Activated naive CD4-positive, alpha-beta T cell treated with Interleukin-2 at 50 U/mL for 16 hours (primary cell): ENCODE results near the gene OPA3.
A peak's percentile ranks its signal among the peaks of the same experiment; 100 is the strongest.
"Not testable (repeated sequence)": the region's sequence is repeated elsewhere in the genome, so short reads cannot be mapped to it uniquely, and the experiment has no call there.

ENCODE experiments used
- DNase-seq: peaks from one replicate; pipeline ENCODE4 v3.0.0-alpha.2; 2020

OPA3 gene

DNA sequence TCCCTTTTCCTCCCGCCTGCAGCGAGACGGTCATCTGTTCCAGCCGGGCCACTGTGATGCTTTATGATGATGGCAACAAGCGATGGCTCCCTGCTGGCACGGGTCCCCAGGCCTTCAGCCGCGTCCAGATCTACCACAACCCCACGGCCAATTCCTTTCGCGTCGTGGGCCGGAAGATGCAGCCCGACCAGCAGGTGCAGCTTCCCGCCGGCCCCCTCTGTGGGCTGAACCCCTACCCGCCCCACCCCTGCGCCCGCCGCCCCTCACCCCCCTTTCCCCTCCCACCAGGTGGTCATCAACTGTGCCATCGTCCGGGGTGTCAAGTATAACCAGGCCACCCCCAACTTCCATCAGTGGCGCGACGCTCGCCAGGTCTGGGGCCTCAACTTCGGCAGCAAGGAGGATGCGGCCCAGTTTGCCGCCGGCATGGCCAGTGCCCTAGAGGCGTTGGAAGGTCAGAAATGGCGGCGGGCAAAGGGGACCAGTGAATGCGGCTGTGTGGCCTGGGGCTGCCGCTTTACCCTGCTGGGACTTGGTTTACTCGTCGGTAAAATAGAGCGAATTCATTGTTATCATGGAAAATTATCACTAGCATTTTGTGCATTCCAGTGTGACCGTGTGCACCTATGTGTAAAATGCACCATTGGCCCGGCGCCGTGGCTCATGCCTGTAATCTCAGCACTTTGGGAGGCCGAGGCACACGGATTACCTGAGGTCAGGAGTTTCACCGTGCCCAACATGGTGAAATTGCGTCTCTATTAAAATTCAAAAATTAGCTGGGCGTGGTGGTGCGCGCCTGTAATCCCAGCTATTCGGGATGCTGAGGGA is 66.7 kb downstream of the OPA3 start:
- DNase-seq: no peak

DNA sequence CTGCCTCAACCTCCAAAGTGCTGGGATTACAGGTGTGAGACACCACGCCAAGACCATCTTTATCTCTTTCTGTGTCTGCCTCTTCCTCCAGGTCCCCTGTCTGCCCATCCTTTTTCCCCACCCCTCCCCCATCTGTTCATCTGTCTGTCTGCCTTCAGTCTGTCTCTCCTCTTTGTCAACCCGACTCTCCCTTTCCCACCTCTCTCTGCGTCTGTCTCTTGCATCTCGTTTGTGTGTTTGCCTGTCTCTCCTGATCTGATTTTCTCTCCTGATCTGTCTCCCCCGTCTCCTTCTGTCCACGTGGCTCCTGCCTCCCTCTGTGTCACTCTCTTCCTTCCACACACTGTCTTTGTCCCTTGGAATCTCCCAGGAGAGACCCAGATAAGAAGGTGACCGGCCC is 67.4 kb downstream of the OPA3 start:
- DNase-seq: no peak

DNA sequence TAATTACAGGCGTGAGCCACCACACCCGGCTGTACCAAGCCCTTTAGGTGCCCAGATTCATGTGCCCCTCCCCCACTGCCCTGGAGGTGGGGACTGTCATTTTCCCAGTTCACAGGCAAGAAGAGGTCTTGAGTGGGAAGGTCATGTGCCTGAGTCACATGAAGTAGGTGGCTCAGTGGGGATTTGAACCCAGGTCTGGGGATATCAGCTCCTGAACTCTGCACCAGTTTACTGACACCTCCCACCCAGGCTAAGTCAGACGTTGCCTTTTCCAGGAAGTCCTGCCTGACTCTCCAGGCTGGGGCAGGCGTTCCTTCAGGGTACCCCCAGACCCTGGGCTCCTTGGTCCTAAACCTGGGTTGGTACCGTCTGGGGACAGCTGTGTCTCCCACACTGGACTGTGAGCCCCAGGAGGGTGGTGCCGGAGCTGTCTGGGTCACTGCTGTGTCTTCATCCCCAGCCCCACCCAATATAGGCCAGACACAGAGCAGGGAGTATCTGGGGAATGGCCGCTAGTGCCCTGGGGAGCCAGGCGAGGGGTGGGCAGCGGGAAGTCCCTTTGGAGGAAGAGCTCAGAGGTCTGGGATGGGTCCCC is 68.7 kb downstream of the OPA3 start:
- no peak for DNase-seq

DNA sequence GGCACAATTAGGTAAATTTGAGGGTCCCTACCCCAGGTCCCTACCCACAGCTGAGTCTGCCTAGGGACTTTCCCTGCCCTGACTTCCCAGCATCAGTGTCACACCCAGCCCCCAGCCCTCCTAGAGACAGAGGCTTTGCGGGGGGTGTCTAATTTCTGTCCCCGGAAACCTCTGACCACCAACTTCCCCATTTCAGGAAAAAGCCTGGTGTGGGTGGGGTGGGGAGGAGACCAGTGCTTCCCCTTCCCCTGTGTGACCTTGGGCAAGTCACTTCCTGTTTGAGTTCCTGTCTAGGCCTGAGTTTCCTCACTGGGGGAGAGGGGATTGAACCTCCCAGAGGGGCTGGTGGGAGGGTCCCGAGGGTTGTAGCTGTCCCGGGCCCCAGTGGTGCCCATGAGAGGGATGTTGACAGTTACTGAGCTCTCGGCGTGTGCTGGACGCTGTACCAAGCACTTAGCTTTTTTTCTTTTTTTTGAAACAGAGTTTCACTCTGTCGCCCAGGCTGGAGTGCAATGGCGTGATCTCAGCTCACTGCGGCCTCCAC is 69.4 kb downstream of the OPA3 start:
- DNase-seq: no peak

DNA sequence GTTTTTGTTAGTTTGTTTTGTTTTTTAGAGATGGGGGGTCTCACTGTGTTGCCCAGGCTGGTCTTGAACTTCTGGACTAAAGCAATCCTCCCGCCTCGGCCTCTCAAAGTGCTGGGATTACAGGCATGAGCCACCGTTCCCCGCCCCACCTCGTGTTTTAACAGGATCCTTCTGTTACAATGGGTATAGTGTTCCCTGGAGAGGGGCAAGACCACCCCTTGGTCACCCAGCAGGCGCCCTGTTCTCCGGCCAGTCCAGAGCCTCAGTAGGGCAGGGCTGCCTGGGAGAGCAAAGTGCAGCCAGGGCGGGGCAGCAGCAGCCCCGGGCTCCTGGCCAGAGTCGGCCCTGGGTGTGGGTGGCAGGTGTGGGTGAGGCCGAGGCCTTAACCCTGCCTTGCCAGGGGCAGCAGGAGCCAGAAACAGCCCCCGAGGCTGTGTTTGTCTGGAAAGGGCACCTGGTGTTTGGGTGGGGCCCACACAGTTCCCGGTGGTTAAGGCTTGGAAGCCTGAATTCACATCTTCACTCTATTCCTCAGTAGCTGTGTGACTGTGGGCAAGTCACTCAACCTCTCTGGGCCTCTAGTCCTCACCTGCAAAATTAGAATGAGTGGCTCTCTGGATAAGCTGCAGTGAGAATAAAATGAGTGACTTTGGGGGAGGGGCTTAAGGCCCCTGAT is 70.1 kb downstream of the OPA3 start:
- DNase-seq: no peak

DNA sequence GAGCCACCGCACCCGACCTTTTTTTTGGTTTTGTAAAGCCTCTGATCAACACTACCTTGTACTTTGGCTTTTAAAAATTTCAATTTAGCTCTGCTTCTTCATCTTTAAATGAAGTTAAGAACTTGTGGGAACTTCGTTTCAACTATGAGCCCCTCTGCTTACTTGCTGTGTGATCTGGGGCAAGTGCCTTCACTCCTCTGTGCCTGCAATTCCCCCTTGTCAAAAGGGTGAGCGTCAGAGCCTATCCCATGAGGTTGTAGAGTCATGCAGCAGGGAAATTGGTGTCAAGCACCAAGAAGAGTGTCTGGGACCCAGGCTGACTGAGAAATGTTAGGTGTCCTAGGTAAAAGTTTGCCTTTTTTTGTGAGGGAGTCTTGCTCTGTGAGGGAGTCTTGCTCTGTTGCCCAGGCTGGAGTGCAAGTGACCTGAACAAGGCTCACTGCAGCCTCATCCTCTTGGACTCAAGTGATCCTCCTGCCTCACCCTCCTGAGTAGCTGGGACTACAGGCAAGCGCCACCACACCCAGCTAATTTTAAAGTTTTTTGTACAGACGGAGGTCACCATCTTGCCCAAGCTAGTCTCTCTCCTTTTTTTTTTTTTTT is 71.6 kb downstream of the OPA3 start:
- DNase-seq: no peak

DNA sequence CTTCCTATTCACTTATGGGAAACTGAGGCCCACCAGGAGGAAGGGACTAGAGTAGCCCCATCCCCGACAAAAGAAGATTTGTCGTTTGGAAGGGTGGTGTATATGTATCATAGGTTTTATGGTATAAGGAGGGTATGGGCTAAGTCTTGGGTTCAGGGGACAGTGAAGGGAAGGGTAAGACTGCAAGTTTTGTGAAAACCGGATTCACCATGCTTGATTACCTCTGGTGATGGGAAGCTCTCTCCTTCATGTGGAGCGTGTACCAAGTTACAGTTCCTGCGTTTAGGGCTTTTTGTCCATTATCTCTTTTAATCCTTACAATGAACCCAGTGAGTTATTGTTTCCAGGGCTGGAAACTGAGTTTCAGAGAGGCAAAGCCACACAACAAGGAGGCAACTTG is 73.5 kb downstream of the OPA3 start:
- DNase-seq: no peak

DNA sequence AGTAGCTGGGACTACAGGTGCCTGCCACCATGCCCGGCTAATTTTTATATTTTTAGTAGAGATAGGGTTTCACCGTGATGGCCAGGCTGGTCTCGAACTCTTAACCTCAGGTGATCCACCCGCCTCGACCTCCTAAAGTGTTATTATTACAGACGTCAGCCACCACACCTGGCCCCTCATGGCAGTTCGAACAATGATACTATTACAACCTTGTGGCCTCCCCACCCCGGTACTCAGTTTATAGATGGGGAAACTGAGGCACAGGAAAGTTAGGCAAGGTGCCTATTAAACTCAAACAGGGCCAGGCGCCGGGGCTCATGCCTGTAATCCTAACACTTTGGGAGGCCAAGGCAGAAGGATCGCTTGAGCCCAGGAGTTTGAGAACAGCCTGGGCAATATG is 74.2 kb downstream of the OPA3 start:
- not testable (repeated sequence) for DNase-seq

DNA sequence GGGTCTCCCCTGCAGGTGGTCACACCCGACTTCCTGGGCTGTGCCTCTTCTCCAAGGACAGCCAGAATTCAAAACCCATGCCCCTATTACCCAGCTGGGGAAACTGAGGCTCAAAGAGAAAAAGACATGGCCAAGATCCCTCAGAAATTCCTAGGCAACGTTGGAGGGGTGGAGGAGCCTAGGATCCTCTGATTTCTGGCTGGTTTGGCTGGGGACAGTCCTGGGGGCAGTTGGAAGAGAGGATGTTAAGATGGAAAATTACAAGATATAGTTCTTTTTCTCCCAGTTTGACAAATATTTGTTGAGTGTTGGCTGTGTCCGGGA is 74.9 kb downstream of the OPA3 start:
- DNase-seq: no peak

DNA sequence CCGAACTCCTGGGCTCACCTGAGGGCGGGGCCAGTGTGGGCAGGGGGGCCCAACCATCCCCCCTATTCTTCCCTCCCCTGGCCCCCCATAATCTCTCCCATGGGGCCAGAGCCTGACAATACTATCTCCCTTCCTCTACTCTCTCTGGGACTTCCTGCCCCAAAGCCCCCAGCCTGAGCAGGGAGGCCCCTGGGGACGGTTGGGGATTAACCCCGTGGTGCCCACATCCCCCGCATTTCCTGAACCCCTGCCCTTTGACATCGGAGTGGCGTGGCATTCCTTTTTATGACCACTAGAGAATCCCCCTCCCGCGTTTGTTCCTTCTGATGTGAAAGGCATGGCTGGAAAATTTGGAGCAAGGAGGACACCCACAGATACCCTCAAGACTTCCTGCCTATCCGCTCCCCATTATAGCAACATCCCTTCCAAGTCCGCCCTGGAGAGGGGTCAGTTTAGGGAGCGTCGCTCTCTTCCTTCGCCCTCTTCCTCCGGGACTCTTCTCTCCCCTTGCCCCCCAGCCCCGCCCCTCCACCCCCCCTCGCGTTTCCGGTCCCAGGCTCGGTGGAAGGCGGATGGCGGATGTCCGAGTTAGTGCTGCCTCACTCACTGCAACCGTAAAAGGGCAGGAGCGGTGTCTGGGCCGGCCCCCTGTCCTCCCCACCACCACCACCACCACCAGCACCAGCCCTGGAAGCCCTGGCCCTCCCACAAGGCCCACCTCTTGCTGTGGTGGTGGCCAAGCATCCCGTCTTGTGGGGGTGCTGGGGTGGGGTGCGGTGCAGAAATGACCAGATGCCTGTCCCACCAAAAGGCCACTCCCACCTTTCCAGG is 75.5 kb downstream of the OPA3 start:
- DNase-seq: peak; percentile 31

DNA sequence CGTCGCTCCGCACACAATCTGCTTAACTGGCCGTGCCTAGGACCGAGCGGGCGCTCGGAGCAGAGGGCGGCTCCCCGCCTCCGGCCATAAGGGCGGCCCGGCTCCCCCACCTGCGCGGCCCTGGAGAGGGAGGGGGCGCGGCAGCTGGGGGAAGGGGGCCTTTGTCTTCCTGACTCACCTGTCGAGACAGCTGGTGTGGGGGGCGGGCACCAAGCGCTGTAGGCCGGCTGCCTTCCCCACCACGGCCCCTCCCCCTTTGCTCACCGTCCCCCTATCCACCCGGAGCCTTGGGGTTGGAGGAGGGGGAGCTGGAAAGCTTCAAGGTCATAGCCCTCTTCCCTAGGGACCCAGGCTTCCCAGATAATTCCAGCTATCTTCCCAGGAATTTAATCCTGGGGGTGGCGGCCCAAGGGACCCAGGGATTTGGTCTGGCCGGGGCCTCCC is 76.2 kb downstream of the OPA3 start:
- peak; percentile 51 for DNase-seq

DNA sequence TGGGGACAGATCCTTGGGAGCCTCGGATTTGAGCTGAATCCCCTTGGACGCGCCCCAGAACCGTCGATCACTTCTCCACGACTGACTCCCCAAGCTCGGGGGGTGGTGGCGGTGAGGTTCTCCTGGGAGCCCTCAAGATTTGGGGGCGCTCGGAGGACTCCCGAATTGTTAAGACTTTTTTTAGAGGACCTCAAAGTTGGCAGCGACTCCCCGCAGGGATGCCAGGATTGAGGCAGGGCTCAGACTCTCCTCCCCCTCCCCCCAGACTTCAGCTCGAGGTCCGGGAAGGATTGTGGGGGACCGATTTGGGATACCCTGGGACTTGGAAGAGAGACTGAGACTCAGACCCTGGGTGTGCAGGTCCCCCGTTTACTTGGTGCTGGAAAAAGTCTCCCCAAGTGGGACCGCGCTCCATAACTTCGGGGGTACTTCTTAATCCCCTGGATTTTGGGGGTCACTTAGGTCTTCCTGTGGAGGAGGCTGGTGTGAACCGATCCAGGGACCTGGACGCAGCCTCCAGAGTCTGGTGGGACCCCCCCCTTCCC is 76.7 kb downstream of the OPA3 start:
- no peak for DNase-seq

DNA sequence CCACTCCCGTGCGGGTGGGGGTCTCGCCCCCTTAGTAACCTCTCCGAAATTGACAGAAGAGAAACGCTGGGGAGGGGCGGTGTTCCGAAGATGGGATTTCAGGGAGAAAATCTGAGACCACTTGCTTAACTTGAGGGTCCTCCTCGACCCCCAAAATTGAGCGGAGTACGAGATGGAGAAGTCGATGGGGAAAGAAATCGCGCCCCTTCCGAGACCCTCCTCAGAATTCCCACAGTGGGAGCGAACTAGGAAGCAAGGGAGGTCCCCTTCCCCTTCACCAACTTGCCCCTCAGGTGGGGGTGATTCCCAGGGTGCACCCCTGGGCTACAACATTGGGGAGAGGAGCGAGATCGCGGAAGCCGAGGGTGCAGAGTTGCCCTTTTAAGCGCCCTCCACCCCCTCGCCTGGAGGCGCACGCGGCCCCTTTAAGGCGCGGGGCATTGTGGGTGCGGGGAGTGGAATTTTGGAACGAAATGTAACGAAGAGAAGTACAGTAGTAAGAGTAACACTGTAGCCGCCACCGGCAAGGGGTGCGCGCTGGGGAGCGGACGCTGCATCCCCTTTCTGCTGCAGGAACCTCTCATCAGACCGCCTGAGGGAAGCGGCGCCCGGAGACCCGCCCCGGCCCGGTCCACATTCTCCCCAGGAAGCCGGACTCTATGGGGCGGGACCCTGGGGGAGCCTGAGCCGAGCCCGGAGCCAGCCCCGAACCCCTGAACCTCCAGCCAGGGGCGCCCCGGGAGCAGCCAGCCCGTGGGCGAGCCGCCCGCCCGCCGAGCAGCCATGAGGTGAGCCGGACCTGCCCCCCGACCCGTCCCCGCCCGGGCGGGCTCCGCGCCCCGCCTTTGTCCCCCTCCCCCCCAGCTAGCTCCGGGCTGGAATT is 77.4 kb downstream of the OPA3 start, which contains the start of gene VASP:
VASP (plus strand) TSS at position 491 of the 883 bp plus-strand sequence; CDS start at position 784, 293 bp downstream.
- DNase-seq: peak; percentile 94

DNA sequence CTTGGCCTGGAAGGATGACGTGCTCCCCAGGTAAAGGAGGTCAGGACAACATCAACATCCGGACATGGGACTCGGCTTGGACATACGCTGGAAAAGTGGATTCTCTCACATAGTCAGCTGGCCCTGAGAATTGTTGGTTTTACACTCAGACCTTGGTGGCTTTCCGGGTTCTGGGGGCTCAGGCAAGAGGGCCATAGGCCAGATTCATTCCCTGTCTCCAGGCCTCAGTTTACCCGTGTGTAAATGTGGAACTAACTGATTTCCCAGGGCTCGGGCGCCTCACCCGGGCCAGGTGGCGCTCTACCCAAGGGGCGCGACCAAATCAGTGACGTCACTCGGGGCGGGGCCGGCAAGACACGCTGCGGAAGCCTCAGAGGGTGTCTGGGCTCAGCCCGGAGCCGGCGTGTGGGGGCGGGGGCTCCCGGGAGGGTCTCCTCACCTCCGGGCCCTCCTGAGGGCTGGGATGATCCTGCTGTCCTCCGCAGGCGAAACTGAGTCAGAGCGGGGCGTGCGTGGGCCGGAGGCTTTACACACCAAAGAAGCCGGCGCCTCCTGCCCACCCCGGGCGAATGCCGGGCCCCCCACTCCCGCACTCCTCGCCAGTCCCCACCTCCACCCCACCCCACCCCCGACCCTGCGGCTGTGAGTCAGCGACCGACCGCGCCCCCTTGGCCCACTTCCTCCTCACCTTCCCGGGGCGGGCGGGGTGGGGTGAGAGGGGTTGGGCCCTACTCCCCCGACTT is 78.2 kb downstream of the OPA3 start:
- peak; percentile 99 for DNase-seq

DNA sequence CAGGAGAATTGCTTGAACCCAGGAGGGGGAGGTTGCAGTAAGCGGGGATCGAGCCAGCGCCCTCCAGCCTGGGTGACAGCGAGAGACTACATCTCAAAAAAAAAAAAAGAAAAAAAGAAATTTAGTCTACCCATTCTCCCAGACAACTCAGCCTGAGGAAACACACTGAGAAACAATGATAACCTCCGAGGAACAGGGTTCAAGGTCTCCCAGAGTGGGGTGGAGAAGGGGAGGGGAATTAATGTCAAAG is 78.7 kb downstream of the OPA3 start:
- no peak for DNase-seq

DNA sequence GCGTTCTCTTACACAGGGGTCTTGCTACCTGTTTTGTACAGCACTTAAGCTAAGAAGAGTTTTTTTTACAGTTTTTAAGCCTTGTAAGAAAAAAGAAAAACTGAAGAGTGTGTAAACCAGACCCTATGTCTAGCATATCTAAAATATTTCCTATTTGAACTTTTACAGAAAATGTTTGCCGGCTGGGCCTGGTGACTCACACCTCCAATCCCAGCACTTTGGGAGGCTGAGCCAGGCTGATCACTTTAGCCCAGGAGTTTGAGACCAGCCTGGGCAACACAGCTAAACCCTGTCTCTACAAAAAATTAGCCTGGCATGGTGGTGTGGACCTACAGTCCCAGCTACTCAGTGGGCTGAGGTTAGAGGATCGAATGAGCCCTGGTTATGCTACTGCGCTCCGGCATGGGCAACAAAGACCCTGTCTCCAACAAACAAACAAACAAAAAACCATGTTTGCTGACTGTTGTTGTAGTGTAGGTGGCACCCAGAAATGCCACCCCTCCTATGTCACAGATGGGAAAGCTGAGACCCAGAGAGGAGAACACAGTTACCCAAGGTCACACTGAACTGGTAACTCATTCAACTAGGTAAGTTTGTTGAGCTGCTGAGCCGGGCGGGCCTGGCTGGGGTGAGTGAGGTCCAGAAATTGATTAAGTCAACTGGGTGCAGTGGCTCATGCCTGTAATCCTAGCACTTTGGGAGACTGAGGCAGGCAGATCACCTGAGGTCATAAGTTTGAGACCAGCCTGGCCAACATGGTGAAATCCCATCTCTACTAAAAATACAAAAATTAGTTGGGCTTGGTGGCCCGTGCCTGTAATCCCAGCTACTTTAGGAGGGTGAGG is 79.2 kb downstream of the OPA3 start:
- no peak for DNase-seq

DNA sequence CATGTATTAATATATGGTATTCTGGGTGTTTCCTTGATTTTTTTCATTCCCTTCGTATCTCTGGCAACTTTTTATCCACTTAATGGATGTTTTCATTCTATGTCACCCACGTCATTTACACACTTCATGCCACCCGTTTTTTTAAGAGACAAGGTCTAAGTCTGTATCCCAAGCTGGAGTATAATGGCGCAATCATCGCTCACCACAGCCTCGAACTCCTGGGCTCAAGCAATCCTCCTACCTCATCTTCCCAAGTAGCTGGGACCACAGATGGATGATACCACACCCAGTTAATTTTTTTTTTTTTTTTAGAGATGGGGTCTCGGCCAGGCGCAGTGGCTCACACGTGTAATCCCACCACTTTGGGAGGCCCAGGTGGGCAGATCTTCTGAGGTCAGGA is 80.7 kb downstream of the OPA3 start:
- no peak for DNase-seq

DNA sequence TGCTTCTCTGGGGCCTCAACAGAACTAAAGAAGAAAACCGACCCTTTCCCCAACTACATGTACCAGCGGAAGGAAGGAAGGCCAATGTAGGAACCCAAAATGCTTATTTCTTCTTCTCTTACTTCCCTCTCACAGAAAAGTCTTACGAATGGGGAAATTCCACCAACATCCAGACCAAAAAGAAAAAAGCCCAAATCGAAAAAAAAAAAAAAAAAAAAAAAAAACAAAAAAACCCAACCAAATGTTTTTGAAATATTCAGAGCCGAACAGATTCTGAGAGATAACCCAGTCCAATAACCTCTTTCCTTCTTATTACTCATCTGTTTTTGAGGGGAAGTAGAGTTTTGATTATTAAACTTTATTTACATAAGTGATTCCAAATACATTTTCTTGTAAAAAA is 82.5 kb downstream of the OPA3 start:
- no peak for DNase-seq

DNA sequence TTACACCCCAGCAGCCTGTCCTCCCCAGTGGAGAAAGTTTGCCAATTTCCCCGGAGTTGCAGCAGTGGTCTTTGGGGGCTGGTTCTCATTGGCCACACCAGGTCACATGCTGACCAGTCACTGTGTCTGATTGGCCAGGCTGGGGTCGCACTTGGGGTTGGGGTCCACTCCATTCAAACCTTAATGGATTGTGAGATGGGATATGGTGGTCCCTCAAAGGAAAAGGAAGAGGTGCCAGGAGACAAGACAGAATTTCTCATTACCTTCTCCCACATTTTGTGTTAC is 82.9 kb downstream of the OPA3 start:
- DNase-seq: no peak
